Stimulated activated CD8-positive, alpha-beta memory T cell treated with anti-CD3 and anti-CD28 coated beads, Interleukin-15, amount 100 ng/mL, for 4 hours (primary cell): Measurements from ENCODE around the gene CBFB.
"Not testable (repeated sequence)": the region's sequence is repeated elsewhere in the genome, so short reads cannot be mapped to it uniquely, and the experiment has no call there.

Source experiments
- DNase-seq, 2 donors: peaks; one replicate each; pipeline ENCODE4 v3.0.0-alpha.2; 2020; ENCODE audit warnings: low read depth in 2 of 2

CBFB gene

DNA sequence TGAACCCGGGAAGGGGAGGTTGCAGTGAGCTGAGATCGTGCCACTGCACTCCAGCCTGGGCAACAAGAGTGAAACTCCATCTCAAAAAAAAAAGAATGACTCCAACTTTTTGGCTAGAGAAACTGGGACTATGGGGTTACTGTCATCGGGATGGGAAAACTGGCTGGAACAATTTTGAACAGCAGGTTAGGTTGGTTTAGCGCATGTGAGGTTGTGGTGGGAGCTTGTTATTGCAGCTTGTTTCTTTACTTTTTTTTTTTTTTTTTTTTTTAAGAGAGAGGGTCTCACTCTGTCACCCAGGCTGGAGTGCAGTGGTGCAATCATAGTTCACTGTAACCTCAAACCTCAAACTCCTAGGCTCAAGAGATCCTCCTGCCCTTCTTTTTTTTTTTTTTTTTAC lies 12.6 kb downstream of the CBFB start:
- not testable (repeated sequence) for DNase-seq

DNA sequence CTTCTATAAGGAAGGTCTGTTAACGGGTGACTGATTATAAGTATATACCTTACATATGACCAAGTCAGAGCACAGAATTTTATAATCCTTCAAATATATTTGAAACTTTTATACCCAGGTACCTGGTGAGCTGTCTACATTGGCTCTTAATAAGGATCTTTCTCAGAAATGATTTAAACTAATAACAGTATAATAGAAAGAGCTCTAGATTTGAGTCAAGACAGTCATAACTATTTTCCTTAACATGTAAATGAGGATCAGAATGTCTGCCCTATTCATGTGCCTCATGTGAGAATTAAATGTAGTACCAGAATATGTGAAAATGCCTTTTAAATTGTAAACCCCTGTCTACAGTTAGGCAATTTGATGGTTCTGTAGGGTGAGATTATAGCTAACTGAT lies 14.5 kb downstream of the CBFB start:
- DNase-seq: no peak

DNA sequence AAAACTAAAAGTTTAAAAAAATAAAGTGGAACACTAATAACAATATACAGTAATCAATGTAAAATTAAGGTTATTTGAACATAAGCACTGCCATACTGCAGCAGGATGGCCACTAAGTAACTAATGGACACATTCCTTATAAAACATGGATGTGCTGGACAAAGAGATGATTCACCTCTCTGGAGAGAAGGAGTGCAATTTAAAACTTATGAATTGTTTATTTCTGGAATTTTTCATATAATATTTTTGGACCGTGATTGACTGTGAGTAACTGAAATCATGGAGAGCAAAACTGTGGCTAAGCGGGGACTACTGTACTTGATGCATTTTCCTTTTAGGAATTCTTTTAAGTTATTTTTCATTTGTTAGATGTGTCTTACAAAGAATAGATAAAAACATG lies 21.8 kb downstream of the CBFB start:
- DNase-seq: no peak

GRCh38 chr16:67052399-67052798 lies 23.4 kb downstream of the CBFB start:
- no peak for DNase-seq

GRCh38 chr16:67053767-67054334 lies 24.9 kb downstream of the CBFB start:
- no peak for DNase-seq

DNA sequence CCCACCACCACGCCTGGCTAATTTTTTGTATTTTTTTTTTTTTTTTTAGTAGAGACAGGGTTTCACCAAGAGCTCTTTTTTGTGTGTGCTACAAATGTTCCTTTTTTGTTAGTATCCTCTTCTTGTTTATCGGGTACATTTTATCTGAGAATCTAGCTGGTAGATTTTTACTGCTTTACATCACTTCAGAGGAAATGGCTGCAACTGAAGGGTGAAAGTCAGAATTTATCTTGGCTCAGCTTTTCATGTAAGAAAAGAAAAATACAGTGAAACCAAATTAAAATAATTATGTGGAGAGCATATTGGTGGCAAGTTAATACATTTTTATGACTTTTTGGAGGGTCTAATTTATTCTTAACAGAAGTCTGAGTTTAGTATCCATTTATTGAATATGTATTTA lies 26.0 kb downstream of the CBFB start:
- DNase-seq: no peak

DNA sequence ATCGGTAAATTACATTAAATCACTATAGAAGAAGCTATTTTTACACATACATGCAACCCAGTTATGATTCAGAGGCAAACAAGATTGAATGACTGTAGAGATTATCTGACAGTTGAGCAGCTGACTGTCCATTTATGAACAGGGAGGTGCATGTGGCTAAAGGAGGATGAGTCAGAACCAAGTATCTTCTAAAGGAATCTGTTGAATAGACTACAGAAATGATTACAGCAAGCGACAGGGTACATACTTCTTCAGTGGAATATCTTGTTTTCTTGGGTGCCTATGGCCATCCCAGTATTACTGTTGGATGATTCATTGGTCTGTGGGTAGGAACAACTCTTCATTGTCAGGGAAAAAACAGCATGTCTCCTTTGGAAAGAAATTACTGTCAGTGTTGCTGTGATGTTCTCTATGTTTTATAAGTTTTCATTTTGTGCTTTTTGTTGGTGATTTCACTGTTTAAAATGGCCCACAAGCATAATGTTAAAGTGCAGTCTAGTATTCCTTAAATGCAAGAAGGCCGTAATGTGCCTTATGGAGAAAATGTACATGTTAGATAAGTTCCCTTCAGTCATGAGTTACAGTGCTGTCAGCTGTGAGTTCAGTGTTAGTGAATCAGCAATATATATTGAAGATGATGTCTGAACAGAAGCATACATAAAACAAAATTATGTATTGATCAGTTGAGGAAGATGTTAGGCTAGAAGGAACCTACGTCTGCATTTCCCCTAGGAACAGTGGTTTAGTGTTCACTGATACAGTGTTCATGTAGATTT lies 27.0 kb downstream of the CBFB start:
- no peak for DNase-seq

- DNase-seq: no peak
These were observed 34.1 kb downstream of the CBFB start for GRCh38 chr16:67063008-67063407.

GRCh38 chr16:67068212-67068753 lies 39.3 kb downstream of the CBFB start:
- DNase-seq: no peak

- DNase-seq: no peak
These were observed 42.6 kb downstream of the CBFB start for GRCh38 chr16:67071476-67072048.

- no peak for DNase-seq
These were observed 46.4 kb downstream of the CBFB start for GRCh38 chr16:67075331-67075730.

DNA sequence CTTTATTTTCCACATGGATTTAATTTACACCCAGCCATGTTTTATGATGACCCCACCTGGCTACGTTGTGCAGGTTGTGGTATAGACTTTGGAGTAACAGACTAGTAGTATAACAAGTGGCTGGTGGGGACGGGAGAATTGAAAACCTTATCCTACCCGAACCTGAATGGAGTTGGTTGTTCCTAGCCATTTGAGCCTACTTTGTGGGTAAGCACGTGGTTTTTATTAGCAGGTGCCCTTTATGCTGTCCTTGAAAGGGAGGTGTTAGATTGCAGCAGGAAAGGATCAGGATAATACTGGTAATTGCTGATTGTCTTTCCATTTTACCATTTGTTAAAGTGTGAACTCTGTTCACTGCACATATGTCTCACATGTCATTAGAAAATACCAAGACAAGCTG lies 48.9 kb downstream of the CBFB start:
- DNase-seq: no peak

DNA sequence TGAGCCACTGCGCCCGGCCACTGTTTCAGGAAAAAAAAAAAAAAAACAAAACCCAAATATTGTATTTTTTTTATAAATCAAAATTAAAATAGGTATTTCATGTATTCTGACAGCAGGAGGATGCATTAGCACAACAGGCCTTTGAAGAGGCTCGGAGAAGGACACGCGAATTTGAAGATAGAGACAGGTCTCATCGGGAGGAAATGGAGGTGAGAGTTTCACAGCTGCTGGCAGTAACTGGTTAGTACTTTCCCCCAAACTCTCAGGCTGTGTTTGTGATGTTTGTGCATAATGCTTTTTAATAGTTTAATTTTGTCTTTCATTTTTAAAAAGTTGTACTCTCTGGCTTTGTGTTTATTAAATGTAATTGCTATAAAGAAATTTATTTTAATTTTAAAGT lies 53.2 kb downstream of the CBFB start:
- DNase-seq: no peak

GRCh38 chr16:67082891-67083290 lies 53.9 kb downstream of the CBFB start:
- no peak for DNase-seq

GRCh38 chr16:67084345-67085028 lies 55.5 kb downstream of the CBFB start:
- DNase-seq: no peak

GRCh38 chr16:67086822-67087221 lies 57.9 kb downstream of the CBFB start:
- no peak for DNase-seq

GRCh38 chr16:67087291-67087690 lies 58.3 kb downstream of the CBFB start:
- no peak for DNase-seq

- no peak for DNase-seq
These were observed 58.9 kb downstream of the CBFB start for GRCh38 chr16:67087803-67088202.

DNA sequence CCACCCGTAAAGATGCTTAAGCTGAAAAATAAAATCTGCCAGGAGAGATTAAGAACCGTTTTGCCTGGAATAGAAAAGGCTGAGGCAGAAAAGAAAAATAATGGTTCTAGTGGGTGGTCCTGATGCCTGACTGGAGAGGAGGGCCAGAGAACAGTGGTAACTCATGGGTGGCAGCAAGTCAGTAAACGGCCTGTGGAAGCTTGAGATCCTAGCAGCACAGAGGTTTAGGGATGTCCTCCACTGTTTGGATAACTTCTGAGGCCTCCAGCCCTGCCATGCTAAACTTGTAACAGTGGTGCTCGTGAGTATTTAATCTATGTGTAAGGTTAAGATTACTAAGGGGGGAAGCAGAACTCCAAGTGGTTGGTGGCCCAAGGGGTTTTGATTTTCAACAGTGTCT lies 59.6 kb downstream of the CBFB start:
- no peak for DNase-seq

DNA sequence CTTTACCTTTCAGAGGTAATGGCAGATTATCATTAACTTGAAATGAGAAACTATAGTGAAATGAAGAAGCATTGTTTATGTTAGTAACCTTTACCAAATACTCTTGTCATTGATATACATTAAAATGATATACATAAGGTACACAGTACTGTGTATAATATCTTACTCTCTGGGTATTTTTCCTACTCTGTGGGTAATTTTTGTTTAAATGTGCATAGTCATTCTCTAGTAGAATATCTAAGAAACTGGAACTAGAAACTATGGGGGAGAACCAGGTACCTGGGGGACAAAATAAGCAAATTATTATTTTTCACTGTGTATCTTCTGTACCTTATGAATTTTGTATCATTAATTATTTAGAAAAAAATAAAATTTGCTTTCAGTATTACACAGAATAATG lies 60.2 kb downstream of the CBFB start:
- no peak for DNase-seq

- no peak for DNase-seq
These were observed 63.1 kb downstream of the CBFB start for GRCh38 chr16:67091906-67092566.
